Thoracic aorta (tissue), 2 donors: ENCODE results near the gene KCNV2. TPM values are rescaled to one million over a fixed set of nuclear protein-coding genes. Genes with fewer than 3 reads are reported as not detected.

Experiments used
- ATAC-seq: fragments of 150-250 bp; one replicate; pipeline ENCODE4 v1.8.0; 2017; ENCODE audit warnings: low read depth; ENCODE audit not compliant: insufficient number of reproducible peaks, low FRiP score
- DNase-seq: peaks from one replicate; pipeline ENCODE4 v3.0.0-alpha.2; 2020; ENCODE audit warnings: low spot score
- H3K27ac ChIP-seq, 2 donors: fragments of 200-600 bp; sonication (generic); 1 replicate in 1 of 2; 2 replicates in 1 of 2; pipeline ENCODE4 v1.5.1; 2016; ENCODE audit warnings: mild to moderate bottlenecking in 2 of 2, moderate library complexity in 2 of 2
- H3K27me3 ChIP-seq: fragments of 200-600 bp; sonication (generic); replicated peaks from 2 replicates; pipeline ENCODE4 v1.6.0; 2016; ENCODE audit warnings: mild to moderate bottlenecking; ENCODE audit not compliant: insufficient read depth
- H3K36me3 ChIP-seq: fragments of 200-600 bp; sonication (generic); one replicate; pipeline ENCODE4 v1.5.1; 2016
- H3K4me1 ChIP-seq, 2 donors: fragments of 200-600 bp; sonication (generic); 1 replicate in 1 of 2; 2 replicates in 1 of 2; pipeline versions ENCODE4 v1.5.1 to v1.6.0; 2016; ENCODE audit warnings: low read depth in 2 of 2, mild to moderate bottlenecking in 1 of 2; ENCODE audit not compliant: control insufficient read depth in 1 of 2
- H3K4me3 ChIP-seq: fragments of 200-600 bp; sonication (generic); 2 replicates; pipeline ENCODE4 v1.5.1; 2016; ENCODE audit warnings: mild to moderate bottlenecking
- H3K9me3 ChIP-seq: fragments of 200-600 bp; sonication (generic); 2 replicates; pipeline ENCODE4 v1.5.1; 2016
- total RNA-seq, 2 donors: library from RNA; depleted of rRNA; stranded (reverse); fragments of >200 nt; gene quantifications; one replicate each; pipeline versions ENCODE4 v1.1.0 to v1.2.3, GENCODE V29; 2016
- TF ChIP-seq, protein P1 (sequence below): fragments of 200-600 bp; sonication (generic); IDR thresholded peaks from one replicate; pipeline ENCODE4 v1.5.1; 2019; ENCODE audit warnings: antibody characterized with exemption

KCNV2 gene
- total RNA-seq, 2 donors from 2014 or later = not detected

DNA sequence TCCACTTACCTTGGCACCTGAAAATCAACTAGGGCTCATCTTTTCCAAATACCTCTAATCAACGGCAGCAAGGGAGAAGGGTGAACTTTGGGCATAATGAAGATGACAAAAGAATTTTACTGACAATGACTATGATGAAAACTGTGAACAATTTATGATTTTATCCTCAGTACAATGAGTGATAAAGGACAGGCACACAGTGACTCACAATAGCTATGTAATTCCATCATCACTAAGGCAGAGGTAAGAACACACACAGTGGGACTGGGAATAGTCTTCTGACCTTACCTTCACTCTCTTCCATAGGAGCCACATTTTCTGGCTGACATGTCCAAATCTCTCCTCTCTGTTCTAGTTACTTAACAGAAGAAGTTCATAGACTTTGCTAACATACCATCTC, 26.1 kb upstream of the KCNV2 start:
- no peaks in the 10 kb centered on the region for H3K27me3 ChIP-seq
- no peaks in the 10 kb centered on the region for H3K36me3 ChIP-seq
- DNase-seq (no peak), ATAC-seq (no peak)
- H3K4me3 ChIP-seq = no peak overlapping the region
- no peak overlapping the region for H3K27ac ChIP-seq
- TF ChIP-seq, protein P1, sequence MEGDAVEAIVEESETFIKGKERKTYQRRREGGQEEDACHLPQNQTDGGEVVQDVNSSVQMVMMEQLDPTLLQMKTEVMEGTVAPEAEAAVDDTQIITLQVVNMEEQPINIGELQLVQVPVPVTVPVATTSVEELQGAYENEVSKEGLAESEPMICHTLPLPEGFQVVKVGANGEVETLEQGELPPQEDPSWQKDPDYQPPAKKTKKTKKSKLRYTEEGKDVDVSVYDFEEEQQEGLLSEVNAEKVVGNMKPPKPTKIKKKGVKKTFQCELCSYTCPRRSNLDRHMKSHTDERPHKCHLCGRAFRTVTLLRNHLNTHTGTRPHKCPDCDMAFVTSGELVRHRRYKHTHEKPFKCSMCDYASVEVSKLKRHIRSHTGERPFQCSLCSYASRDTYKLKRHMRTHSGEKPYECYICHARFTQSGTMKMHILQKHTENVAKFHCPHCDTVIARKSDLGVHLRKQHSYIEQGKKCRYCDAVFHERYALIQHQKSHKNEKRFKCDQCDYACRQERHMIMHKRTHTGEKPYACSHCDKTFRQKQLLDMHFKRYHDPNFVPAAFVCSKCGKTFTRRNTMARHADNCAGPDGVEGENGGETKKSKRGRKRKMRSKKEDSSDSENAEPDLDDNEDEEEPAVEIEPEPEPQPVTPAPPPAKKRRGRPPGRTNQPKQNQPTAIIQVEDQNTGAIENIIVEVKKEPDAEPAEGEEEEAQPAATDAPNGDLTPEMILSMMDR = no peak
- no peaks in the 10 kb centered on the region for H3K4me1 ChIP-seq
- H3K9me3 ChIP-seq = no peaks in the 10 kb centered on the region

DNA sequence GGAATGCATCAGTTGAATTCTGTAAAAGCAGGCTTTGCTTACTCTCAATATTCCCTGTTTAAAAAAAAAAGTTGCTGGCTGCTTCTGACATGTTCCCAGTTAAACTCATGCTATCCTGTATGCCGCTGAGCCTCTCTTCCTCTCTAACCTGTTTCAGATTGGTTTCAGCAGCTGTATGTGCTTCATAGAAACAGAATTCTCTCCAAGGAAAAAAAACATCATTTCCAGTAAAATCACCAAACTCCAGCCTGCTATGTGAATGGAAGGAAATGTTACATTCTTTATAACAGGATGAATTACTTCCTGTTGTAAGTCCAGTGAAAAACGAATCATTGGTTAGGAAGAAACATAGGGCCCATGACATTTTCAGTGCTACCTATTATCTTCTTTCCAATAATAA, 25.7 kb upstream of the KCNV2 start:
- DNase-seq = no peak
- H3K4me3 ChIP-seq = no peak overlapping the region
- H3K27me3 ChIP-seq = no peaks in the 10 kb centered on the region
- H3K36me3 ChIP-seq = no peaks in the 10 kb centered on the region
- no peak for ATAC-seq
- TF ChIP-seq, protein P1 = no peak
- H3K9me3 ChIP-seq = no peaks in the 10 kb centered on the region
- no peak overlapping the region for H3K27ac ChIP-seq
- H3K4me1 ChIP-seq = no peaks in the 10 kb centered on the region

DNA sequence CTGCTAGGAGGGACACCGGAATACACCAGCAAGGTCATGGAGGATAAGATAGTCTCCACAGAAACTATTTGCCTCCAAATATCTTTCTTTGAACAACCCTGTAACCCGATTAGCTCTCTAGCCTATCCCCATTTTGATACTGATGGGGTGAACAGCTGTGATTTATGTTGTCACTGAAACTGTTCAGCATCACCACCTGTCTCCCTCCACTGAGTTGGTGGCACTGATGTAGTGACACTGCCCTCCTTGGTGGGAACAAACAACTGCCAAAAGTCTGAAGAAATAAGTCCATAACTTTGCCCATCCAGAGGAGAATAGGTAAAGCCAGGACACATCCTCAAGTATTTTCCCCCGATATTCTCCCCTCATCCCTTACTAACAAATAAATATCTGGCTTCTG, 24.3 kb upstream of the KCNV2 start:
- no peak overlapping the region for H3K4me3 ChIP-seq
- H3K36me3 ChIP-seq = no peaks in the 10 kb centered on the region
- H3K27me3 ChIP-seq = no peaks in the 10 kb centered on the region
- ATAC-seq (no peak), DNase-seq (no peak)
- no peaks in the 10 kb centered on the region for H3K4me1 ChIP-seq
- H3K27ac ChIP-seq = no peak overlapping the region
- no peaks in the 10 kb centered on the region for H3K9me3 ChIP-seq
- TF ChIP-seq, protein P1 = no peak

DNA sequence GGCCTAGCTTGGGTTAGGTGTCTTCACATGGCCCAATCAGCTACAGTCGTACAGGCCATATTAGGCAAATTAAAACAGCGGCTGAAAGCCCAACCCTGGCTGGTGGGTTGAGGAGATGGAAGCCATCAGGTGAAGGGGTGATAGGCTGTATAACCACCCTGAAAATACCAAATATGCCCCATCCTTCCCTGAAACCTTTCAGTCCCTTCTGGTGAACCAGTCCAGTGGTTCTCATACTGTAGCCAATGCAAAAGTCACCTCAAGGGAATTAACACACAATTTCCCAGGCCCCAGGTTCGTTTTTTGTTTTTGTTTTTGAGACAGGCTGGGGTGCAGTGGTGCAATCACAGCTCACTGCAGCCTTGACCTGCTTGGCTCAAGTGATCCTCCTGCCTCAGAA, 19.8 kb upstream of the KCNV2 start:
- H3K27me3 ChIP-seq = no peaks in the 10 kb centered on the region
- H3K4me3 ChIP-seq = no peak overlapping the region
- DNase-seq (no peak), ATAC-seq (no peak)
- TF ChIP-seq, protein P1 = no peak
- H3K36me3 ChIP-seq = no peaks in the 10 kb centered on the region
- no peaks in the 10 kb centered on the region for H3K4me1 ChIP-seq
- H3K27ac ChIP-seq = no peak overlapping the region
- H3K9me3 ChIP-seq = no peaks in the 10 kb centered on the region

DNA sequence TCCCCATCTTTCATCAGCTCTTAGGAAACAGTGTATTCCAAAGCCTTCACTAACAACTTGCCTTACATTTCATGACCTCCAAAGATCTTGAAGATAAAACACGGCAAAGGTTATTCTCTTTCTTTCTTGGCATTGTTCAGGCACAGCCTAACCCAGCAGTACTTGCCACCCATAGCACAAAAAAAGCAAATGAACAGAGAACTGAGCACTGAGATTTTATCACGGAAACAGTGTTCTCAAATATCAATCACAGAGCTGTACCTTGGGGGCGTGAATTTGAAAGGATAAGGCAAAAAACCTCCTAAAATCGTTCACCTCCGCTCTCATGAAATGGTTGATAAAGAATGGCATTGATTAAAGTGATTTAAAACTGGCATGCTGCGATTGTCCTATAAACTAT, 16.9 kb upstream of the KCNV2 start:
- ATAC-seq = no peak
- Histone ChIP-seq H3K4me1 (no peaks in the 10 kb centered on the region), H3K9me3 (no peaks in the 10 kb centered on the region), H3K27ac (no peak overlapping the region), H3K27me3 (no peaks in the 10 kb centered on the region), H3K36me3 (no peaks in the 10 kb centered on the region), H3K4me3 (no peak overlapping the region)
- TF ChIP-seq, protein P1 = no peak
- DNase-seq = no peak
